Endothelial cell of umbilical vein (primary cell): Measurements from ENCODE around the gene LDHB. TPM values are rescaled to one million over a fixed set of nuclear protein-coding genes. Genes with fewer than 3 reads are reported as not detected.

Source experiments
- BruUV-seq: library from RNA; stranded (reverse); fragments of 400-500 nt; replicated peaks from 2 replicates; lab custom pipeline; 2021; lab: Mats Ljungman, UMichigan
- CTCF ChIA-PET: fragments of 300-600, 350-600 bp; sonication (Branson Sonifier 250); formaldehyde crosslinking; loops from one replicate; lab custom pipeline; 2021; ENCODE audit warnings: antibody characterized with exemption, inconsistent platforms; lab: Charles Lee
- POLR2A ChIA-PET: fragments of 300-600, 350-600 bp; sonication (Branson Sonifier 250); formaldehyde crosslinking; loops from one replicate; lab custom pipeline; 2021; ENCODE audit warnings: antibody characterized with exemption, inconsistent platforms; lab: Charles Lee
- DNase-seq: peaks from one replicate; pipeline ENCODE4 v3.0.0-alpha.2; 2011; ENCODE audit warnings: low read depth, low spot score
- FAIRE-seq: peaks from 2 replicates; lab custom pipeline; 2011; peaks lifted over from hg19 to GRCh38; lab: Jason Lieb, UNC
- H2AFZ ChIP-seq: 2 replicates; pipeline ENCODE4 v1.6.0; 2012; ENCODE audit warnings: low read depth, low read length, control low read depth, inconsistent platforms
- H3K27ac ChIP-seq: 2 replicates; pipeline ENCODE4 v1.5.1; 2011; ENCODE audit warnings: low read depth, mild to moderate bottlenecking, control low read depth, low read length, moderate library complexity; ENCODE audit not compliant: insufficient read depth
- H3K27me3 ChIP-seq, 2 experiments: 2 replicates each; pipeline versions ENCODE4 v1.6.0 to v1.6.1; 2011; ENCODE audit warnings: low read length in 2 of 2, mixed read lengths in 1 of 2; ENCODE audit not compliant: control insufficient read depth in 2 of 2, insufficient read depth in 2 of 2
- H3K36me3 ChIP-seq, 2 experiments: 2 replicates in 1 of 2; 3 replicates in 1 of 2; pipeline ENCODE4 v1.5.1; 2011; ENCODE audit warnings: low read length in 2 of 2, mild to moderate bottlenecking in 1 of 2, moderate library complexity in 1 of 2; ENCODE audit not compliant: control insufficient read depth in 2 of 2, insufficient read depth in 2 of 2; ENCODE audit errors: extremely low read depth in 1 of 2
- H3K4me1 ChIP-seq: 3 replicates; pipeline ENCODE4 v1.5.1; 2011; ENCODE audit warnings: mild to moderate bottlenecking, low read length; ENCODE audit not compliant: control insufficient read depth, insufficient read depth; ENCODE audit errors: extremely low read depth
- H3K4me2 ChIP-seq: 2 replicates; pipeline ENCODE4 v1.6.1; 2011; ENCODE audit warnings: low read length, control low read depth, mixed read lengths; ENCODE audit not compliant: insufficient read depth
- H3K4me3 ChIP-seq, 3 experiments: fragments of 200-600 bp in 1 of 3; sonication (generic), shearing (Covaris generic) in 1 of 3; replicated peaks in 1 of 3; 2 replicates each; pipeline ENCODE4 v1.5.1; 2011 to 2016; ENCODE audit warnings: control low read depth in 3 of 3, low read length in 3 of 3, mild to moderate bottlenecking in 2 of 3, inconsistent platforms in 1 of 3, low read depth in 1 of 3, moderate library complexity in 1 of 3; ENCODE audit not compliant: insufficient read depth in 1 of 3
- H3K79me2 ChIP-seq: 2 replicates; pipeline ENCODE4 v1.6.0; 2012; ENCODE audit warnings: low read length, inconsistent platforms; ENCODE audit not compliant: control insufficient read depth, insufficient read depth
- H3K9ac ChIP-seq: replicated peaks from 2 replicates; pipeline ENCODE3; 2011; ENCODE audit warnings: low read length, control low read depth; ENCODE audit not compliant: insufficient read depth; ENCODE audit errors: extremely low read depth
- H3K9me1 ChIP-seq: replicated peaks from 3 replicates; pipeline ENCODE4 v1.6.0; 2011; ENCODE audit warnings: mild to moderate bottlenecking, low read length; ENCODE audit not compliant: control insufficient read depth, insufficient read depth; ENCODE audit errors: extremely low read depth
- H3K9me3 ChIP-seq: replicated peaks from 2 replicates; pipeline ENCODE4 v1.5.1; 2012; ENCODE audit warnings: low read length, inconsistent platforms; ENCODE audit not compliant: control insufficient read depth, insufficient read depth
- H4K20me1 ChIP-seq: replicated peaks from 2 replicates; pipeline ENCODE3; 2011; ENCODE audit warnings: mild to moderate bottlenecking, low read length; ENCODE audit not compliant: control insufficient read depth, insufficient read depth; ENCODE audit errors: extremely low read depth
- CTCF ChIP-seq, 2 donors: IDR thresholded peaks; 1 replicate in 1 of 2; 2 replicates in 1 of 2; pipeline ENCODE4 v1.5.1; 2011; ENCODE audit warnings: low read length in 2 of 2, mild to moderate bottlenecking in 2 of 2, moderate library complexity in 2 of 2, control low read depth in 1 of 2, inconsistent platforms in 1 of 2, low read depth in 1 of 2; ENCODE audit not compliant: insufficient read depth in 1 of 2; ENCODE audit errors: extremely low read depth in 1 of 2
- EZH2 ChIP-seq: IDR thresholded peaks from 2 replicates; pipeline ENCODE4 v1.6.1; 2012; ENCODE audit warnings: borderline replicate concordance, low read depth, mild to moderate bottlenecking, moderate library complexity, low read length, inconsistent platforms; ENCODE audit not compliant: severe bottlenecking
- FOS ChIP-seq: IDR thresholded peaks from 2 replicates; pipeline ENCODE4 v1.6.1; 2011; ENCODE audit warnings: mild to moderate bottlenecking, low read length, moderate library complexity, borderline replicate concordance; ENCODE audit not compliant: insufficient read depth
- GATA2 ChIP-seq: IDR thresholded peaks from 2 replicates; pipeline ENCODE4 v1.7.0; 2011; ENCODE audit warnings: low read depth, mild to moderate bottlenecking, moderate library complexity, mixed read lengths, low read length; ENCODE audit not compliant: insufficient read length, insufficient read depth
- JUN ChIP-seq: IDR thresholded peaks from 2 replicates; pipeline ENCODE4 v1.6.1; 2011; ENCODE audit warnings: borderline replicate concordance, low read depth; ENCODE audit not compliant: insufficient read length, insufficient read depth
- MAX ChIP-seq: IDR thresholded peaks from 2 replicates; pipeline ENCODE4 v1.6.1; 2011; ENCODE audit not compliant: insufficient read depth, insufficient read length
- MYC ChIP-seq: IDR thresholded peaks from one replicate; pipeline ENCODE4 v1.6.1; 2011; ENCODE audit warnings: mild to moderate bottlenecking, low read depth, low read length
- POLR2A ChIP-seq: IDR thresholded peaks from 2 replicates; pipeline ENCODE4 v1.6.1; 2012; ENCODE audit warnings: low read depth, mild to moderate bottlenecking, control low read depth, low read length
- POLR2AphosphoS5 ChIP-seq: IDR thresholded peaks from 2 replicates; pipeline ENCODE4 v1.6.1; 2012; ENCODE audit warnings: low read depth, mild to moderate bottlenecking, control low read depth, low read length, moderate library complexity; ENCODE audit not compliant: insufficient read depth
- dilution Hi-C: fragments of 300-500 bp; cut with MboI; formaldehyde crosslinking; loops from one replicate; pipeline ENCODE4 v1.15.0; 2019; ENCODE audit warnings: low sequenced_read_pairs; ENCODE audit not compliant: extremely low pct_ligation_motif_present
- intact Hi-C: fragments of 100-400 bp; cut with micrococcal nuclease; formaldehyde crosslinking; loops from one replicate; pipeline ENCODE4 v1.10.0; 2022
- polyA plus RNA-seq, 4 experiments: library from polyadenylated mRNA; depleted of rRNA in 3 of 4; stranded (reverse) in 3 of 4; unstranded in 1 of 4; fragments of >200 nt; gene quantifications; 2 replicates each; pipeline versions ENCODE4 v1.2.1 to v1.2.3, GENCODE V29; 2011 to 2012; ENCODE audit warnings: missing spikeins in 1 of 4
- total RNA-seq: library from RNA; stranded (reverse); gene quantifications from 2 replicates; pipeline ENCODE4 v1.2.3, GENCODE V29; 2021

LDHB gene
- total and polyA plus RNA-seq, 2 donors (not counting 3 experiments of a cell fraction or from before 2014, with no cell fraction given) = 437 to 670 TPM

- FAIRE-seq = no peak
- Histone ChIP-seq H3K27me3 (no peaks in the 10 kb centered on the region), H3K27ac (no peak overlapping the region), H3K79me2 (peaks cover 14% of the 10 kb centered on the region), H3K36me3 (peaks cover 22 to 49% of the 10 kb centered on the region in 2 experiments), H3K9me3 (no peaks in the 10 kb centered on the region), H3K9me1 (no peaks in the 10 kb centered on the region), H3K4me1 (peaks cover 2% of the 10 kb centered on the region), H3K4me2 (no peak overlapping the region), H3K4me3 (no peak overlapping the region), H4K20me1 (peaks cover 2% of the 10 kb centered on the region), H2AFZ (no peak overlapping the region), H3K9ac (no peak overlapping the region)
- dilution Hi-C loops (no loop called here), intact Hi-C loops (no loop called here)
- DNase-seq = no peak
- ChIA-PET CTCF (no interaction called here), POLR2A (no interaction called here)
- no TSS peak for BruUV-seq
- TF ChIP-seq CTCF (IDR thresholded peaks at IDR 0.05; ENCODE audit: extremely low read depth in 1 of 2, insufficient read depth in 1 of 2, low read depth in 1 of 2, low read length in 2 of 2) (no peak), GATA2 (no peak), MAX (no peak), FOS (no peak), POLR2AphosphoS5 (no peak), MYC (no peak), JUN (no peak), POLR2A (no peak), EZH2 (no peak)
Observed at GRCh38 chr12:21638054-21638891, 19.4 kb downstream of the LDHB start.
